PC-3 (cell line): ENCODE measurements around the gene PLIN1. TPM values are rescaled to one million over a fixed set of nuclear protein-coding genes. Genes with fewer than 3 reads are reported as not detected.

ENCODE experiments used
- ATAC-seq: fragments of 200-7000 bp; cut with Tn5 transposase; 2 replicates; pipeline ENCODE4 v1.9.1; 2020; ENCODE audit warnings: mild to moderate bottlenecking, moderate library complexity
- BruUV-seq: library from RNA; stranded (reverse); fragments of 400-500 nt; replicated peaks from 2 replicates; lab custom pipeline; 2021; lab: Mats Ljungman, UMichigan
- CTCF ChIA-PET: fragments of 300-600 bp; sonication (Branson Sonifier 250); formaldehyde crosslinking; loops from one replicate; lab custom pipeline; 2022; ENCODE audit warnings: antibody characterized with exemption; lab: Charles Lee
- POLR2A ChIA-PET: fragments of 300-600 bp; sonication (Branson Sonifier 250); formaldehyde crosslinking; loops from one replicate; lab custom pipeline; 2022; ENCODE audit warnings: antibody characterized with exemption; ENCODE audit not compliant: unreplicated experiment; lab: Charles Lee
- DNase-seq: peaks from one replicate; pipeline ENCODE4 v3.0.0-alpha.2; 2015
- H2AFZ ChIP-seq: fragments of 300-600 bp; sonication (generic); 2 replicates; pipeline ENCODE4 v1.6.0; 2016; ENCODE audit warnings: antibody characterized with exemption, low read length
- H3F3A ChIP-seq: fragments of 300-600 bp; sonication (generic); one replicate; pipeline ENCODE4 v1.6.0; 2017; ENCODE audit warnings: antibody characterized with exemption, low read length, control low read depth, mild to moderate bottlenecking; ENCODE audit not compliant: unreplicated experiment
- H3K27ac ChIP-seq: fragments of 300-600 bp; sonication (generic); 2 replicates; pipeline ENCODE4 v1.5.1; 2016; ENCODE audit warnings: mild to moderate bottlenecking, low read length
- H3K27me3 ChIP-seq: fragments of 300-600 bp; sonication (generic); 2 replicates; pipeline ENCODE4 v1.6.1; 2016; ENCODE audit warnings: low read length, mixed read lengths
- H3K36me3 ChIP-seq: fragments of 300-600 bp; sonication (generic); 2 replicates; pipeline ENCODE4 v1.6.1; 2016; ENCODE audit warnings: low read depth, mixed run types, low read length, mixed read lengths
- H3K4me1 ChIP-seq: fragments of 300-600 bp; sonication (generic); 2 replicates; pipeline ENCODE4 v1.5.1; 2016; ENCODE audit warnings: low read length; ENCODE audit not compliant: insufficient read depth
- H3K4me2 ChIP-seq: fragments of 300-600 bp; sonication (generic); 2 replicates; pipeline ENCODE4 v1.6.0; 2016; ENCODE audit warnings: low read length
- H3K4me3 ChIP-seq: fragments of 300-600 bp; sonication (generic); 2 replicates; pipeline ENCODE4 v1.5.1; 2016; ENCODE audit warnings: mild to moderate bottlenecking, low read length, mixed read lengths
- H3K79me2 ChIP-seq: fragments of 300-600 bp; sonication (generic); 2 replicates; pipeline ENCODE4 v1.6.1; 2017; ENCODE audit warnings: low read length, mixed read lengths
- H3K9ac ChIP-seq: fragments of 300-600 bp; sonication (generic); 2 replicates; pipeline ENCODE4 v1.6.0; 2016; ENCODE audit warnings: mild to moderate bottlenecking, low read length
- H3K9me2 ChIP-seq: fragments of 300-600 bp; sonication (generic); replicated peaks from 2 replicates; pipeline ENCODE4 v1.6.1; 2016; ENCODE audit warnings: mixed run types, low read length, mixed read lengths
- H3K9me3 ChIP-seq: fragments of 300-600 bp; sonication (generic); 2 replicates; pipeline ENCODE4 v1.6.1; 2016; ENCODE audit warnings: low read length, mixed read lengths
- H4K20me1 ChIP-seq: fragments of 300-600 bp; sonication (generic); 2 replicates; pipeline ENCODE4 v1.6.1; 2016; ENCODE audit warnings: low read length, mixed read lengths
- EZH2 ChIP-seq: fragments of 300-600 bp; sonication (generic); IDR thresholded peaks from one replicate; pipeline ENCODE4 v1.6.1; 2017; ENCODE audit warnings: antibody characterized with exemption, mild to moderate bottlenecking, low read length; ENCODE audit not compliant: unreplicated experiment
- EZH2phosphoT487 ChIP-seq: fragments of 300-600 bp; sonication (generic); IDR thresholded peaks from 2 replicates; pipeline ENCODE4 v1.6.1; 2018; ENCODE audit warnings: mild to moderate bottlenecking, antibody characterized with exemption, low read length, borderline replicate concordance
- intact Hi-C: fragments of 100-400 bp; cut with micrococcal nuclease; formaldehyde crosslinking; loops from 2 replicates; pipeline ENCODE4 v1.9.0; 2023
- total RNA-seq: library from RNA; depleted of rRNA; stranded (reverse); fragments of >200 nt; gene quantifications from 2 replicates; pipeline ENCODE4 v1.2.3, GENCODE V29; 2014
- TF ChIP-seq, protein P1 (sequence below): fragments of 300-600 bp; sonication (generic); conservative IDR thresholded peaks from 2 replicates; pipeline ENCODE4 v1.5.1; 2017; ENCODE audit warnings: antibody characterized with exemption, low read depth, mild to moderate bottlenecking, low read length

Gene PLIN1
- total RNA-seq, 1 experiment from 2014 or later, result 1.0 TPM

DNA sequence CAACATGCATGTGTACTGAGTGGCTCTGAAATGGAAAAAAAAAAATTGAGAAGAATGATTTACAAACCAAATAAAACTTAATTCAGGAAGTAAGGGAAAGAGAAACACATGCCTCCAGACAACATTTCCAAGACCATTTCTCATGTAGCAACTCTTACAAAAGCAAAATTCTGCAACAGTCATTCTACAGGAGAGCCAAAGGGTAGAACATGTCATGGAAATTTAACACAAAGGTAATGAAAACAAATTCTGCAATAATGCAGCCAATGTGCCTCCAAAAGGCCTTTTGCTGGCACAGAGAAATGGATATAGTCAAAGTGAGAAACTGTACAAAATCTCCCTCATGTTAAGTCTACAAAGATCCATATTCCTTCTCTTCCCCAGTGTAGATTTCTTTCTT lies 7.4 kb upstream of the PLIN1 start:
- DNase-seq (no peak), ATAC-seq (no peak)
- H3K36me3 ChIP-seq, result peaks cover 6% of the 10 kb centered on the region; the same call in 1 of the 2 replicates
- no peak overlapping the region for H3K27ac ChIP-seq
- H3K4me2 ChIP-seq, result no peak overlapping the region
- H3K79me2 ChIP-seq, result peaks cover 20% of the 10 kb centered on the region
- peaks cover 16% of the 10 kb centered on the region for H3K4me1 ChIP-seq
- no peaks in the 10 kb centered on the region for H3K27me3 ChIP-seq
- H3K9me3 ChIP-seq, result no peaks in the 10 kb centered on the region
- H4K20me1 ChIP-seq, result no peaks in the 10 kb centered on the region
- CTCF ChIA-PET, result no interaction called here
- no peak overlapping the region for H3K9ac ChIP-seq
- no TSS peak for BruUV-seq
- POLR2A ChIA-PET, result no interaction called here
- no peak for TF ChIP-seq EZH2
- TF ChIP-seq, protein P1, sequence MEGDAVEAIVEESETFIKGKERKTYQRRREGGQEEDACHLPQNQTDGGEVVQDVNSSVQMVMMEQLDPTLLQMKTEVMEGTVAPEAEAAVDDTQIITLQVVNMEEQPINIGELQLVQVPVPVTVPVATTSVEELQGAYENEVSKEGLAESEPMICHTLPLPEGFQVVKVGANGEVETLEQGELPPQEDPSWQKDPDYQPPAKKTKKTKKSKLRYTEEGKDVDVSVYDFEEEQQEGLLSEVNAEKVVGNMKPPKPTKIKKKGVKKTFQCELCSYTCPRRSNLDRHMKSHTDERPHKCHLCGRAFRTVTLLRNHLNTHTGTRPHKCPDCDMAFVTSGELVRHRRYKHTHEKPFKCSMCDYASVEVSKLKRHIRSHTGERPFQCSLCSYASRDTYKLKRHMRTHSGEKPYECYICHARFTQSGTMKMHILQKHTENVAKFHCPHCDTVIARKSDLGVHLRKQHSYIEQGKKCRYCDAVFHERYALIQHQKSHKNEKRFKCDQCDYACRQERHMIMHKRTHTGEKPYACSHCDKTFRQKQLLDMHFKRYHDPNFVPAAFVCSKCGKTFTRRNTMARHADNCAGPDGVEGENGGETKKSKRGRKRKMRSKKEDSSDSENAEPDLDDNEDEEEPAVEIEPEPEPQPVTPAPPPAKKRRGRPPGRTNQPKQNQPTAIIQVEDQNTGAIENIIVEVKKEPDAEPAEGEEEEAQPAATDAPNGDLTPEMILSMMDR, result no peak
- no peak for TF ChIP-seq EZH2phosphoT487
- intact Hi-C loops, result no loop called here
- no peak overlapping the region for H3K4me3 ChIP-seq
- H3F3A ChIP-seq, result no peaks in the 10 kb centered on the region
- no peaks in the 10 kb centered on the region for H3K9me2 ChIP-seq
- no peak overlapping the region for H2AFZ ChIP-seq

DNA sequence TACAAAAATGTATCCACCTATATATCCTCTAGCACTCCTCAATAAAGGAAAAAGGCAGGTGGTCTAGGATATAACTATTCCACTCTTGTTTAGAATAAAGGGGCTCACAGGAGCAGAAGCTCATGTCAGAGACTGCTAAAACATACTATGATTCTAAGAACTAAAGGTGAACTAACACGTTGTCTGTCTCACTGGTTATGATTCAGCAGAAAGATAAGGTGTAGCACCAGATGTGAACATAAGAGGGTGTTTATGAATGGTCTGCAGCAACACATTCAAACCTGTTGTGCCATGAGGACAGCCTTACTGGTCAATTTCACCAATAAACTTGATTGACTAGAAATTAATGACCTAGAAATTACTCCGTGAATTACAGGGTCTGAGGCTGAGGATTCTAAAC lies 6.8 kb upstream of the PLIN1 start:
- H3K9me2 ChIP-seq, result no peaks in the 10 kb centered on the region
- no peak overlapping the region for H3K4me2 ChIP-seq
- H2AFZ ChIP-seq, result no peak overlapping the region
- DNase-seq, result no peak
- H3K27ac ChIP-seq, result no peak overlapping the region
- no peaks in the 10 kb centered on the region for H4K20me1 ChIP-seq
- no peak overlapping the region for H3K4me3 ChIP-seq
- H3K27me3 ChIP-seq, result no peaks in the 10 kb centered on the region
- POLR2A ChIA-PET, result no interaction called here
- intact Hi-C loops, result no loop called here
- peaks cover 6% of the 10 kb centered on the region; the same call in 1 of the 2 replicates for H3K36me3 ChIP-seq
- CTCF ChIA-PET, result no interaction called here
- H3K9me3 ChIP-seq, result no peaks in the 10 kb centered on the region
- TF ChIP-seq, protein P1, result no peak
- TF ChIP-seq EZH2phosphoT487, result no peak
- TF ChIP-seq EZH2, result no peak
- peaks cover 20% of the 10 kb centered on the region for H3K79me2 ChIP-seq
- H3K4me1 ChIP-seq, result peaks cover 21% of the 10 kb centered on the region
- ATAC-seq, result no peak
- H3F3A ChIP-seq, result no peaks in the 10 kb centered on the region
- no peak overlapping the region for H3K9ac ChIP-seq
- no TSS peak for BruUV-seq

DNA sequence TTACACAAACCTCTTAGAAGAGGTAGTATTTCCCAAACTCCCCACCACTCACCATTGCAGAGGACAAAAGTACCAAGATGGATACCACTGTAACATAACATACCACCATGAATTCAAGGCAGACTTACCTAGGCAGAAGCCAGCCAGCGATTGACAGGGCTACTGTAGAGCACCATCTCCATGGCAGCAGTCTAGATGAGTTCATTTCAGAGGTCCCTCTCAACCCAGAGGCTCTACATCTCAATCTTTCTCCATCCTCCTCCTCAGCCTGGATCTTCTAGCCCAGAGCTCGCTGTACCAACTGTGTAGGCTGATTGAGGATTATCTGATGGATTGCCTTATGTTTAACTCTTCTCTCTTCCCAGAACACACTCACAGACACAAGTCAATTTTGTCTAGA lies 2.0 kb upstream of the PLIN1 start:
- Histone ChIP-seq H3K9me3 (no peaks in the 10 kb centered on the region), H3K79me2 (no peaks in the 10 kb centered on the region), H2AFZ (no peak overlapping the region), H3K4me2 (peak overlapping the region; percentile 54), H3F3A (no peaks in the 10 kb centered on the region), H3K27me3 (no peaks in the 10 kb centered on the region), H3K9me2 (no peaks in the 10 kb centered on the region), H3K4me1 (peaks cover 24% of the 10 kb centered on the region), H3K4me3 (no peak overlapping the region), H3K36me3 (peaks cover 6% of the 10 kb centered on the region; the same call in 1 of the 2 replicates), H4K20me1 (no peaks in the 10 kb centered on the region), H3K27ac (peak overlapping the region; percentile 54), H3K9ac (no peak overlapping the region)
- DNase-seq (no peak), ATAC-seq (peak; percentile 25)
- intact Hi-C loops, result no loop called here
- no TSS peak for BruUV-seq
- TF ChIP-seq EZH2phosphoT487 (no peak), EZH2 (no peak)
- TF ChIP-seq, protein P1, result no peak
- ChIA-PET CTCF (no interaction called here), POLR2A (no interaction called here)
